Fibroblast of lung (primary cell): ENCODE data around the gene SPTAN1. TPM values are rescaled to one million over a fixed set of nuclear protein-coding genes. Genes with fewer than 3 reads are reported as not detected.
A peak's percentile ranks its signal among the peaks of the same experiment; 100 is the strongest.

Experiments used
- DNase-seq, 2 donors: peaks; one replicate each; pipeline versions ENCODE4 v3.0.0 to v3.0.0-alpha.2; 2010; ENCODE audit warnings: low read depth in 2 of 2
- H2AFZ ChIP-seq: 2 replicates; pipeline ENCODE4 v1.5.1; 2012; ENCODE audit warnings: low read length, control low read depth, inconsistent platforms
- H3K27ac ChIP-seq: 2 replicates; pipeline ENCODE4 v1.5.1; 2011; ENCODE audit warnings: low read length, control low read depth; ENCODE audit not compliant: insufficient read depth
- H3K27me3 ChIP-seq: 2 replicates; pipeline ENCODE4 v1.5.1; 2011; ENCODE audit warnings: mild to moderate bottlenecking, low read length; ENCODE audit not compliant: control insufficient read depth, insufficient read depth
- H3K36me3 ChIP-seq: 2 replicates; pipeline ENCODE4 v1.5.1; 2011; ENCODE audit warnings: low read length; ENCODE audit not compliant: control insufficient read depth, insufficient read depth
- H3K4me1 ChIP-seq: 2 replicates; pipeline ENCODE4 v1.5.1; 2011; ENCODE audit warnings: low read length; ENCODE audit not compliant: control insufficient read depth, insufficient read depth; ENCODE audit errors: extremely low read depth
- H3K4me2 ChIP-seq: 2 replicates; pipeline ENCODE4 v1.5.1; 2011; ENCODE audit warnings: low read length, control low read depth; ENCODE audit not compliant: insufficient read depth; ENCODE audit errors: extremely low read depth
- H3K4me3 ChIP-seq, 4 experiments: fragments of 200-600 bp in 1 of 4; sonication (generic) in 1 of 4; replicated peaks in 1 of 4; 2 replicates each; pipeline ENCODE4 v1.5.1; 2011 to 2016; ENCODE audit warnings: low read length in 4 of 4, low read depth in 3 of 4, mild to moderate bottlenecking in 3 of 4, control low read depth in 2 of 4, inconsistent platforms in 1 of 4, mixed read lengths in 1 of 4; ENCODE audit not compliant: insufficient read depth in 1 of 4; ENCODE audit errors: control extremely low read depth in 1 of 4
- H3K79me2 ChIP-seq: 2 replicates; pipeline ENCODE4 v1.5.1; 2012; ENCODE audit warnings: mild to moderate bottlenecking, low read length, inconsistent platforms; ENCODE audit not compliant: control insufficient read depth, insufficient read depth
- H3K9ac ChIP-seq: 2 replicates; pipeline ENCODE4 v1.5.1; 2011; ENCODE audit warnings: mild to moderate bottlenecking, low read length, control low read depth; ENCODE audit not compliant: insufficient read depth
- H3K9me3 ChIP-seq: 2 replicates; pipeline ENCODE4 v1.5.1; 2012; ENCODE audit warnings: low read depth, low read length; ENCODE audit not compliant: control insufficient read depth, insufficient read depth
- H4K20me1 ChIP-seq: 2 replicates; pipeline ENCODE4 v1.5.1; 2011; ENCODE audit warnings: low read length; ENCODE audit not compliant: control insufficient read depth, insufficient read depth; ENCODE audit errors: extremely low read depth
- CTCF ChIP-seq, 2 donors: IDR thresholded peaks in 1 of 2; conservative IDR thresholded peaks in 1 of 2; 1 replicate in 1 of 2; 2 replicates in 1 of 2; pipeline ENCODE4 v1.5.1; 2011 to 2012; ENCODE audit warnings: low read length in 2 of 2, control low read depth in 1 of 2, inconsistent platforms in 1 of 2, low read depth in 1 of 2, mild to moderate bottlenecking in 1 of 2
- EZH2 ChIP-seq: IDR thresholded peaks from 2 replicates; pipeline ENCODE4 v1.5.1; 2012; ENCODE audit warnings: low read length, control low read depth, mild to moderate bottlenecking; ENCODE audit errors: missing control alignments
- polyA plus RNA-seq, 2 donors: library from polyadenylated mRNA; depleted of rRNA in 1 of 2; stranded (reverse) in 1 of 2; unstranded in 1 of 2; fragments of >200 nt; gene quantifications; 2 replicates each; pipeline ENCODE4 v1.2.1, GENCODE V29; 2011 to 2012; ENCODE audit warnings: missing spikeins in 1 of 2
- total RNA-seq: library from RNA; depleted of rRNA; stranded (reverse); fragments of >200 nt; gene quantifications from 2 replicates; pipeline ENCODE4 v1.2.1, GENCODE V29; 2014

Gene SPTAN1
- total and polyA plus RNA-seq, 2 donors (not counting 1 experiment from before 2014, with no cell fraction given): 189 to 518 TPM

GRCh38 chr9:128556276-128556675, 3.9 kb downstream of the SPTAN1 start:
- DNase-seq: no peak
- Histone ChIP-seq H3K9ac (no peak overlapping the region), H3K4me2 (peak overlapping the region; percentile 33), H3K9me3 (no peaks in the 10 kb centered on the region), H3K4me1 (peaks cover 15% of the 10 kb centered on the region), H3K36me3 (no peaks in the 10 kb centered on the region), H3K27me3 (no peaks in the 10 kb centered on the region), H3K27ac (no peak overlapping the region), H4K20me1 (peaks cover 6% of the 10 kb centered on the region), H3K79me2 (peaks cover 78% of the 10 kb centered on the region), H2AFZ (no peak overlapping the region), H3K4me3 (no peak overlapping the region)
- TF ChIP-seq CTCF (conservative IDR thresholded peaks at IDR 0.05 in 1 of 2, IDR thresholded peaks at IDR 0.05 in 1 of 2; ENCODE audit: low read depth in 1 of 2, low read length in 2 of 2) (no peak), EZH2 (no peak)

GRCh38 chr9:128556926-128557634, 4.7 kb downstream of the SPTAN1 start:
- Histone ChIP-seq H3K4me2 (peak overlapping the region; percentile 41), H3K9me3 (no peaks in the 10 kb centered on the region), H4K20me1 (peaks cover 6% of the 10 kb centered on the region), H3K27me3 (no peaks in the 10 kb centered on the region), H3K79me2 (peaks cover 84% of the 10 kb centered on the region), H3K9ac (no peak overlapping the region), H3K4me1 (peaks cover 12% of the 10 kb centered on the region), H3K36me3 (no peaks in the 10 kb centered on the region), H2AFZ (no peak overlapping the region), H3K27ac (no peak overlapping the region), H3K4me3 (no peak overlapping the region)
- TF ChIP-seq EZH2: no peak
- TF ChIP-seq CTCF (conservative IDR thresholded peaks at IDR 0.05 in 1 of 2, IDR thresholded peaks at IDR 0.05 in 1 of 2; ENCODE audit: low read depth in 1 of 2, low read length in 2 of 2): no peak
- no peak for DNase-seq

GRCh38 chr9:128558431-128559310, 6.3 kb downstream of the SPTAN1 start:
- H3K4me1 ChIP-seq: peaks cover 12% of the 10 kb centered on the region
- peak overlapping the region; percentile 8 to 32 (median 17) for H3K4me3 ChIP-seq
- peaks cover 3% of the 10 kb centered on the region for H3K36me3 ChIP-seq
- H3K27me3 ChIP-seq: no peaks in the 10 kb centered on the region
- TF ChIP-seq EZH2 (no peak), CTCF (conservative IDR thresholded peaks at IDR 0.05 in 1 of 2, IDR thresholded peaks at IDR 0.05 in 1 of 2; ENCODE audit: low read depth in 1 of 2, low read length in 2 of 2) (no peak)
- H3K27ac ChIP-seq: peak overlapping the region; percentile 72
- peaks cover 86% of the 10 kb centered on the region for H3K79me2 ChIP-seq
- H3K9me3 ChIP-seq: no peaks in the 10 kb centered on the region
- H2AFZ ChIP-seq: no peak overlapping the region
- DNase-seq: peak; percentile 92 to 93
- no peak overlapping the region for H3K9ac ChIP-seq
- H3K4me2 ChIP-seq: peak overlapping the region; percentile 84
- peaks cover 6% of the 10 kb centered on the region for H4K20me1 ChIP-seq
